ENCODE measurements around the gene AREL1.

Gene AREL1

GRCh38 chr14:74658535-74659131 lies 54.2 kb downstream of the AREL1 start:
- Histone ChIP-seq H3K4me2 (ENCODE audit: low read length) (no peak overlapping the region), H3K79me2 (ENCODE audit: control insufficient read depth, insufficient read depth, low read length, poor library complexity) (no peaks in the 10 kb centered on the region), H3K27me3 (ENCODE audit: insufficient read depth, low read length) (no peaks in the 10 kb centered on the region), H3K4me3 (ENCODE audit: low read depth, low read length) (no peak overlapping the region), H2AFZ (ENCODE audit: insufficient read depth, low read length, poor library complexity) (no peak overlapping the region), H3K36me3 (ENCODE audit: control insufficient read depth in 1 of 2, insufficient read depth in 2 of 2, low read length in 2 of 2) (peaks cover 16 to 23% of the 10 kb centered on the region in 2 experiments), H4K12ac (ENCODE audit: low read depth, low read length) (no peak overlapping the region), H2AK5ac (ENCODE audit: low read length) (no peak overlapping the region), H3K79me1 (ENCODE audit: low read length) (no peaks in the 10 kb centered on the region), H4K8ac (ENCODE audit: low read depth, low read length) (no peak overlapping the region), H3K4ac (ENCODE audit: low read depth, low read length) (no peak overlapping the region), H2BK12ac (ENCODE audit: low read length) (no peak overlapping the region), H3K9ac (ENCODE audit: low read length) (no peak overlapping the region), H3K4me1 (ENCODE audit: control insufficient read depth in 1 of 2, insufficient read depth in 2 of 2, low read length in 2 of 2) (no peaks in the 10 kb centered on the region), H4K91ac (ENCODE audit: low read depth, low read length) (no peak overlapping the region), H3K14ac (ENCODE audit: low read length) (no peak overlapping the region), H3K9me3 (ENCODE audit: insufficient read depth, low read depth, low read length) (no peaks in the 10 kb centered on the region), H2BK5ac (ENCODE audit: low read depth, low read length, poor library complexity) (no peak overlapping the region), H3K23ac (ENCODE audit: low read length) (no peak overlapping the region), H3K27ac (ENCODE audit: low read depth, low read length) (no peak overlapping the region), H3K18ac (ENCODE audit: low read length) (no peak overlapping the region), H2BK120ac (ENCODE audit: insufficient read depth, low read length, poor library complexity) (no peak overlapping the region)
- WGBS (ENCODE audit: extremely low coverage, insufficient coverage, insufficient read length): no CpG with 5 or more reads among the region's 1 CpG
- DNase-seq: peak in 1 of 2 donors; percentile 50

GRCh38 chr14:74656964-74657363 lies 55.9 kb downstream of the AREL1 start:
- Histone ChIP-seq H2BK5ac (ENCODE audit: low read depth, low read length, poor library complexity) (no peak overlapping the region), H3K4me1 (ENCODE audit: control insufficient read depth in 1 of 2, insufficient read depth in 2 of 2, low read length in 2 of 2) (no peaks in the 10 kb centered on the region)
- no peak for DNase-seq

GRCh38 chr14:74655599-74656395 lies 57.1 kb downstream of the AREL1 start:
- no peak overlapping the region for H3K4me2 ChIP-seq (ENCODE audit: low read length)
- H4K8ac ChIP-seq (ENCODE audit: low read depth, low read length): no peak overlapping the region

More at GRCh38 chr14:74656964-74657363, 55.9 kb downstream of the AREL1 start:
- Histone ChIP-seq H4K8ac (ENCODE audit: low read depth, low read length) (no peak overlapping the region), H3K9ac (ENCODE audit: low read length) (no peak overlapping the region), H3K9me3 (ENCODE audit: insufficient read depth, low read depth, low read length) (no peaks in the 10 kb centered on the region), H2BK120ac (ENCODE audit: insufficient read depth, low read length, poor library complexity) (no peak overlapping the region), H2BK12ac (ENCODE audit: low read length) (no peak overlapping the region), H3K79me1 (ENCODE audit: low read length) (no peaks in the 10 kb centered on the region), H3K4me3 (ENCODE audit: low read depth, low read length) (no peak overlapping the region), H4K91ac (ENCODE audit: low read depth, low read length) (no peak overlapping the region), H4K12ac (ENCODE audit: low read depth, low read length) (no peak overlapping the region), H3K79me2 (ENCODE audit: control insufficient read depth, insufficient read depth, low read length, poor library complexity) (no peaks in the 10 kb centered on the region), H3K27me3 (ENCODE audit: insufficient read depth, low read length) (no peaks in the 10 kb centered on the region), H2AFZ (ENCODE audit: insufficient read depth, low read length, poor library complexity) (no peak overlapping the region), H3K14ac (ENCODE audit: low read length) (no peak overlapping the region), H3K27ac (ENCODE audit: low read depth, low read length) (no peak overlapping the region), H3K23ac (ENCODE audit: low read length) (no peak overlapping the region), H2AK5ac (ENCODE audit: low read length) (no peak overlapping the region), H3K4ac (ENCODE audit: low read depth, low read length) (no peak overlapping the region), H3K18ac (ENCODE audit: low read length) (no peak overlapping the region), H3K36me3 (ENCODE audit: control insufficient read depth in 1 of 2, insufficient read depth in 2 of 2, low read length in 2 of 2) (peaks cover 10 to 12% of the 10 kb centered on the region in 2 experiments), H3K4me2 (ENCODE audit: low read length) (no peak overlapping the region)
- WGBS (ENCODE audit: extremely low coverage, insufficient coverage, insufficient read length): no CpG with 5 or more reads among the region's 3 CpGs

DNA sequence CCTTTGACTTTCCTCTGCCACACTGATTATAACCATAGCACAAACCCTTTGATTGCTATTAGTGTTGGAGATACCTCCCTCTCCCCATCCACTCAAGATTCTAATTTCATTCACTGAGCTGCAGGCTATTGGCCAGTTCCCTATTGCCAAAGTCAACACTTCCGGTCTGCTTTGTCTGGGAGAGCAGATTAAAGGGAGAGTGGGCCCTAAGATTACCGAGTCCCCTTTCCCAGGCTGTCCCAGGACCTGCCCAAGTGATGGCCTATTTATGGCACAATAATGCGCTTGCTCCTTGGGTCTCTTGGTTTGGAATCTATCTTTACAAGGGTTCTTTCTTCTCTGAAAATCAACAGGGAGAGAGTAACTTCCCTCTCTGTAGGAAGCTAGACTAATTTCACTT lies 57.9 kb downstream of the AREL1 start:
- Histone ChIP-seq H3K36me3 (ENCODE audit: control insufficient read depth in 1 of 2, insufficient read depth in 2 of 2, low read length in 2 of 2) (peaks cover 5 to 7% of the 10 kb centered on the region in 2 experiments), H4K91ac (ENCODE audit: low read depth, low read length) (no peak overlapping the region), H3K18ac (ENCODE audit: low read length) (no peak overlapping the region), H3K4me2 (ENCODE audit: low read length) (no peak overlapping the region), H3K27me3 (ENCODE audit: insufficient read depth, low read length) (no peaks in the 10 kb centered on the region), H3K27ac (ENCODE audit: low read depth, low read length) (no peak overlapping the region), H3K4me3 (ENCODE audit: low read depth, low read length) (no peak overlapping the region), H2BK12ac (ENCODE audit: low read length) (no peak overlapping the region), H3K79me1 (ENCODE audit: low read length) (no peaks in the 10 kb centered on the region), H4K8ac (ENCODE audit: low read depth, low read length) (no peak overlapping the region), H3K9ac (ENCODE audit: low read length) (no peak overlapping the region), H2AK5ac (ENCODE audit: low read length) (no peak overlapping the region), H2BK5ac (ENCODE audit: low read depth, low read length, poor library complexity) (no peak overlapping the region), H3K14ac (ENCODE audit: low read length) (no peak overlapping the region), H4K12ac (ENCODE audit: low read depth, low read length) (no peak overlapping the region), H3K4ac (ENCODE audit: low read depth, low read length) (no peak overlapping the region), H2BK120ac (ENCODE audit: insufficient read depth, low read length, poor library complexity) (no peak overlapping the region), H3K4me1 (ENCODE audit: control insufficient read depth in 1 of 2, insufficient read depth in 2 of 2, low read length in 2 of 2) (peaks cover under 1% of the 10 kb centered on the region in 2 experiments), H3K23ac (ENCODE audit: low read length) (no peak overlapping the region), H2AFZ (ENCODE audit: insufficient read depth, low read length, poor library complexity) (no peak overlapping the region), H3K9me3 (ENCODE audit: insufficient read depth, low read depth, low read length) (no peaks in the 10 kb centered on the region), H3K79me2 (ENCODE audit: control insufficient read depth, insufficient read depth, low read length, poor library complexity) (no peaks in the 10 kb centered on the region)
- DNase-seq: no peak
- no CpG with 5 or more reads among the region's 3 CpGs for WGBS (ENCODE audit: extremely low coverage, insufficient coverage, insufficient read length)

More at GRCh38 chr14:74655599-74656395, 57.1 kb downstream of the AREL1 start:
- Histone ChIP-seq H3K79me2 (ENCODE audit: control insufficient read depth, insufficient read depth, low read length, poor library complexity) (no peaks in the 10 kb centered on the region), H3K36me3 (ENCODE audit: control insufficient read depth in 1 of 2, insufficient read depth in 2 of 2, low read length in 2 of 2) (peaks cover 7% of the 10 kb centered on the region in 2 experiments), H3K18ac (ENCODE audit: low read length) (no peak overlapping the region), H3K23ac (ENCODE audit: low read length) (no peak overlapping the region), H3K79me1 (ENCODE audit: low read length) (no peaks in the 10 kb centered on the region), H3K4me3 (ENCODE audit: low read depth, low read length) (no peak overlapping the region), H4K91ac (ENCODE audit: low read depth, low read length) (no peak overlapping the region), H3K9ac (ENCODE audit: low read length) (no peak overlapping the region), H4K12ac (ENCODE audit: low read depth, low read length) (no peak overlapping the region), H2BK12ac (ENCODE audit: low read length) (no peak overlapping the region), H3K14ac (ENCODE audit: low read length) (no peak overlapping the region), H3K27me3 (ENCODE audit: insufficient read depth, low read length) (no peaks in the 10 kb centered on the region), H2BK5ac (ENCODE audit: low read depth, low read length, poor library complexity) (no peak overlapping the region), H2AFZ (ENCODE audit: insufficient read depth, low read length, poor library complexity) (no peak overlapping the region), H3K9me3 (ENCODE audit: insufficient read depth, low read depth, low read length) (no peaks in the 10 kb centered on the region), H3K4ac (ENCODE audit: low read depth, low read length) (no peak overlapping the region), H3K27ac (ENCODE audit: low read depth, low read length) (no peak overlapping the region), H3K4me1 (ENCODE audit: control insufficient read depth in 1 of 2, insufficient read depth in 2 of 2, low read length in 2 of 2) (no peaks in the 10 kb centered on the region), H2BK120ac (ENCODE audit: insufficient read depth, low read length, poor library complexity) (no peak overlapping the region), H2AK5ac (ENCODE audit: low read length) (no peak overlapping the region)
- no CpG with 5 or more reads among the region's 2 CpGs for WGBS (ENCODE audit: extremely low coverage, insufficient coverage, insufficient read length)
- peak; percentile 19 to 69 for DNase-seq

All from trophoblast cell (in vitro differentiated cells and primary cell).